Activated T-cell treated with anti-CD3 and anti-CD28 coated beads, Interleukin-2, amount 50 U/mL, for 72 hours (primary cell): ENCODE measurements around the gene LYSMD1. TPM values are rescaled to one million over a fixed set of nuclear protein-coding genes. Genes with fewer than 3 reads are reported as not detected.

ENCODE experiments used
- ATAC-seq, 2 donors: fragments of 150-1000 bp; cut with Tn5 transposase; replicated peaks in 1 of 2; 2 replicates each; pipeline ENCODE4 v1.10.0; 2021; ENCODE audit warnings: moderate library complexity in 2 of 2, mild to moderate bottlenecking in 1 of 2
- DNase-seq, 2 donors: peaks; one replicate each; pipeline ENCODE4 v3.0.0; 2021 to 2022; ENCODE audit warnings: mixed read lengths in 1 of 2
- H3K27ac Mint-ChIP-seq: one replicate; pipeline ENCODE4 v1.8.0; 2022; ENCODE audit warnings: mild to moderate bottlenecking, moderate library complexity, mixed read lengths
- H3K27me3 Mint-ChIP-seq: one replicate; pipeline ENCODE4 v1.8.0; 2022; ENCODE audit warnings: low read depth, mixed read lengths
- H3K36me3 Mint-ChIP-seq, 2 donors: one replicate each; pipeline ENCODE4 v1.8.0; 2022; ENCODE audit warnings: mixed read lengths in 2 of 2, mild to moderate bottlenecking in 1 of 2; ENCODE audit not compliant: insufficient read depth in 2 of 2
- H3K4me1 Mint-ChIP-seq: one replicate; pipeline ENCODE4 v1.8.0; 2022; ENCODE audit warnings: low read depth, mixed read lengths
- H3K4me3 Mint-ChIP-seq, 2 donors: one replicate each; pipeline ENCODE4 v1.8.0; 2022; ENCODE audit warnings: mild to moderate bottlenecking in 2 of 2, mixed read lengths in 2 of 2, moderate library complexity in 2 of 2
- H3K9me3 Mint-ChIP-seq, 2 donors: one replicate each; pipeline ENCODE4 v1.8.0; 2022; ENCODE audit warnings: mixed read lengths in 2 of 2
- total RNA-seq, 2 donors: library from RNA; stranded (reverse); gene quantifications; one replicate each; pipeline ENCODE4 v1.2.3, GENCODE V29; 2022

Gene LYSMD1
- total RNA-seq, 2 donors from 2014 or later, result 5.2 to 6.1 TPM

DNA sequence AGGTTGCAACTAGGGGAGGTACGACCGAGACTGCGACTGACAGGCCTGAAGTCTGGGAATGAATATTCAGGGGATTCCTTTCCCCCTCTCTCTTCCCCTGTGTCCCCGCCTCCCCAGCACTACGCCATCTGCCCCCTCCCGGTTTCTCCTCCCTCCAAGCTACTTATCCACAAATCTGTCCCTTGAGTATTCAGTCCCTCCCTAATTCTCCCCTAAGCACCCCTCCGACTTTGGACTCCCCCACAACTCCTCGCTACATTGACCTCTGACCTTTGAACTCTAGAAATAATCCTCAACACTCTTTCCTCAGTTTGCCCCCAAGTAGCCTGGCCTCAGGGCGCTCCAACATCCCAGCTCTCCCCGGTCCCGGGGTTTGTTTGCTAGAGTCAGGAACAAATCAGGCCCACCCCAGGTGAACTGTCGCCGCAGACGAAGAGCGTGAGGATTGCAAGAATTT is 393 bp downstream of the LYSMD1 start:
- H3K27me3 Mint-ChIP-seq, result no peaks in the 10 kb centered on the region
- H3K36me3 Mint-ChIP-seq, result peaks cover 9 to 20% of the 10 kb centered on the region in 2 donors
- H3K4me3 Mint-ChIP-seq, result peak overlapping the region; percentile 87 to 91
- H3K4me1 Mint-ChIP-seq, result peaks cover 66% of the 10 kb centered on the region
- DNase-seq, result peak; percentile 14 to 24
- peak; percentile 6 to 18 for ATAC-seq
- H3K9me3 Mint-ChIP-seq, result no peaks in the 10 kb centered on the region
- peak overlapping the region; percentile 94 for H3K27ac Mint-ChIP-seq

DNA sequence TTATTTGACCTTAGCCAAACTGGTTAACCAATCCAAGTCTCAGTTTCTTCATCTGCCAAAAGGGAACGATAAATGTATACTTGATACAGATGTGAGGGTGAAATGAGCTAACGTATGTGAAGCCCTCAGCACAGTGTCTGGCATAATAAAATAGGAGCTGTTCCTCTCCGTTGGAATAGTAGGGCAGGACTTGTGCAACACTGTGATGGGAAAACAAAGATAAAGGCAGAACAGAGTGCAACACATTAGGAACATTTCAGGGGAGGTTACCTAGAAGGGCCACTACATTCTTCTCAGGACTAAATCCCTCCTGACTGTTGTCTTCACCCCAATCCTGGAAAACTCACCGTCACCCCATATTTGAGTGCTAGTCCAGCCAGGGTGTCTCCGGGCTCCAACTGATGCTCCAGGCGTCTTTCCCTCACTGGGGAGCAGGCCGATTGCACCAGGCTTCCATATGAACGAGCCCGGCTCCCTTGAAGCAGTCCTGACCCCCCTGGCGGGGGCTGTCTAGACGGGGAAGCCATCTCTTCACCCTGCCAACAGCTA is 896 bp downstream of the LYSMD1 start:
- Mint-ChIP-seq H3K4me1 (peaks cover 71% of the 10 kb centered on the region), H3K9me3 (no peaks in the 10 kb centered on the region), H3K4me3 (peak overlapping the region; percentile 87 to 91), H3K36me3 (peaks cover 9 to 20% of the 10 kb centered on the region in 2 donors), H3K27ac (peak overlapping the region; percentile 94), H3K27me3 (no peaks in the 10 kb centered on the region)
- ATAC-seq (no peak), DNase-seq (no peak)

DNA sequence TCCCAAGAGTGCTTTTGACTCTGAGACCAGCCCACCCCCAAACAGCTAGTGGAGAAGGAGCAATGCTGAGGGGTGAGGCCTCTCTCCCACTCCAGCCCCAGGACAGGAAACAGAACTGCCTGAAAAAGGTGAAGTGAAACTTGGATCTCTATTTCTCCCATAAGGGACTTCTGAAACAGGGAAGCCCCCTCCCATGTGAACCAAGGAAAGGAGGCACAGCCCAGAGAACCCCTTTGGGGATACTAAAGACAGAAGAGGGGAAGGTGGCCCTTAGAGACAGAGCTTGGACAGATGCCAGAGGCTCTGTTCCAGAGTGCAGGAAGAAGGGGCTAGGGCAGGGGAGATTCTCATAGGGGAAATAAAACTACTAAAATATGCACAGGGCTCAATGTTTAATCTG is 6.3 kb downstream of the LYSMD1 start:
- no peak for ATAC-seq
- Mint-ChIP-seq H3K9me3 (no peaks in the 10 kb centered on the region), H3K27ac (peak overlapping the region; percentile 90), H3K27me3 (no peaks in the 10 kb centered on the region), H3K36me3 (peaks cover 14 to 20% of the 10 kb centered on the region in 2 donors), H3K4me1 (peaks cover 81% of the 10 kb centered on the region), H3K4me3 (peak overlapping the region; percentile 62 to 94)
- DNase-seq, result no peak

DNA sequence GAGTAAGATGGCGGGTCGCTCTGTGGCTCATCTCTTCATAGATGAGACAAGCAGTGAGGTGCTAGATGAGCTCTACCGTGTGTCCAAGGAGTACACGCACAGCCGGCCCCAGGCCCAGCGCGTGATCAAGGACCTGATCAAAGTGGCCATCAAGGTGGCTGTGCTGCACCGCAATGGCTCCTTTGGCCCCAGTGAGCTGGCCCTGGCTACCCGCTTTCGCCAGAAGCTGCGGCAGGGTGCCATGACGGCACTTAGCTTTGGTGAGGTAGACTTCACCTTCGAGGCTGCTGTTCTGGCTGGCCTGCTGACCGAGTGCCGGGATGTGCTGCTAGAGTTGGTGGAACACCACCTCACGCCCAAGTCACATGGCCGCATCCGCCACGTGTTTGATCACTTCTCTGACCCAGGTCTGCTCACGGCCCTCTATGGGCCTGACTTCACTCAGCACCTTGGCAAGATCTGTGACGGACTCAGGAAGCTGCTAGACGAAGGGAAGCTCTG is 6.9 kb downstream of the LYSMD1 start:
- Mint-ChIP-seq H3K4me1 (peaks cover 75% of the 10 kb centered on the region), H3K9me3 (no peaks in the 10 kb centered on the region), H3K4me3 (peak overlapping the region; percentile 94 to 99), H3K27ac (peak overlapping the region; percentile 99), H3K36me3 (peaks cover 14 to 20% of the 10 kb centered on the region in 2 donors), H3K27me3 (no peaks in the 10 kb centered on the region)
- DNase-seq (peak in 1 of 2 donors; percentile 23), ATAC-seq (no peak)

DNA sequence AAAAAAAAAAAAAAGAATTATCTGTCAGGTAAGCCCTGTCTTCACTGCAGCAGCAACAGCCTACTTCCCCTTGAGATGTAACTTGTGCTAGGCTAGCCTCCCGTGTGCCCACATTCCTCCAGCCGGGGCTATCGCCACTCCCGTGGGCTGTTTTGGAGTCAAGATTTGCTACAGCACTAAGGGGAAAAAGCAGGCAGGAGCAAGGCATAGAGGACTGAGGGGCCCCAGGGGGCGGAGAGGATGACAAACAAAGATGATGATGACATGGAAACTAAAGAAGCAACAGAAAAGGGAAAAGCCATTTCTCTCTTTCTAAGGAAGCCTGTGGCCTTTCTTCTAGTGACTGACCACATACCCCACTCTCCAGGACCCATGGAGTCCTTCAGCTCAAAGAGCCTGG is 7.4 kb downstream of the LYSMD1 start:
- peak overlapping the region; percentile 94 to 99 for H3K4me3 Mint-ChIP-seq
- peaks cover 75% of the 10 kb centered on the region for H3K4me1 Mint-ChIP-seq
- peaks cover 14 to 20% of the 10 kb centered on the region in 2 donors for H3K36me3 Mint-ChIP-seq
- peak; percentile 66 to 73 for DNase-seq
- ATAC-seq, result peak; percentile 43 to 50
- no peaks in the 10 kb centered on the region for H3K27me3 Mint-ChIP-seq
- no peaks in the 10 kb centered on the region for H3K9me3 Mint-ChIP-seq
- peak overlapping the region; percentile 99 for H3K27ac Mint-ChIP-seq

DNA sequence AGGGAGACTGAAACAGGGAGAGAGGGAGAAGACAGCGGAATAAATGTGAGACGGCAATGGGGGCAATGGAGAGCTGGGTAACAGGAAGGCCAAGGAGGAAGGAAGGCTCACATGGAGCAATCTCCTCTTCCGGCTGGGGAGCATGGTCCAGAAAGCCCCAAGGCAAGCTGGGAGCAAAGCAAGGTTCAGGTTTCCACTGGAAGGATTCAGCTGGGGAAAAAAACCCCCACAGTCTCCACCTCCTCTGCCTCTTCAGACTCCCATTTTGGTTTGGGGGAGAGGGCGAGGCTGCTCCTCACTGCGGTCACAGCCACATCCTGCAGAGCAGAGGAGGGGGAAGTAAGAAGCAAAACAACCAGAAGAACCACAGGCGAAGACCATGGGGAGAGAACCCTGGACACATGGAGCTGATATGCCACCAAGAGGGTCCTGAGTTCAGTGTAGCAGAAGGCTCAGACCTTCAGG is 8.6 kb downstream of the LYSMD1 start:
- H3K27ac Mint-ChIP-seq, result peak overlapping the region; percentile 99
- H3K36me3 Mint-ChIP-seq, result peaks cover 14 to 20% of the 10 kb centered on the region in 2 donors
- ATAC-seq (peak; percentile 54 to 59), DNase-seq (peak; percentile 73 to 79)
- H3K27me3 Mint-ChIP-seq, result no peaks in the 10 kb centered on the region
- no peaks in the 10 kb centered on the region for H3K9me3 Mint-ChIP-seq
- peak overlapping the region; percentile 94 to 99 for H3K4me3 Mint-ChIP-seq
- H3K4me1 Mint-ChIP-seq, result peaks cover 66% of the 10 kb centered on the region

DNA sequence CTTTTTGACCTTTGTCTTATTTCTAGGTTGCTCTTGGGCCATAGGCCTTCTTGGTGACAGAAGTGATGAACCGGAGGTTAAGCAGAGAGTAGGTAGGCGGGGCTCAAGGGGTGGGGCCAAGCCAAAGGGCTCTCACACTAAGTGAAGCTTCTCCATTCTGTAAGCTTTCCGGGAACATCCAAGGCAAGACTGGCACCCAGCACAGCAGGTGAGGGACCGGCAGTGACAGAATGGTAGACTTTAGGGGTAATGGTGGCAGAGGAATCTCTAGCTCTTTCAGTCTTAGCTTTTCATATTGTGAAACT is 9.2 kb downstream of the LYSMD1 start, which contains the start of gene TNFAIP8L2:
Gene TNFAIP8L2 (plus strand): TSS at position 135 of the 305 bp plus-strand sequence. CDS start 2,049 bp downstream, outside the sequence.
- peak within 1 kb of the TSS; percentile 94 to 99 for H3K4me3 Mint-ChIP-seq
- peak within 1 kb of the TSS; percentile 99 for H3K27ac Mint-ChIP-seq
- peaks cover 59% of the 10 kb centered on the region for H3K4me1 Mint-ChIP-seq
- H3K27me3 Mint-ChIP-seq, result no peaks in the 10 kb centered on the region
- no peaks in the 10 kb centered on the region for H3K9me3 Mint-ChIP-seq
- ATAC-seq, result peak; percentile 86
- peaks cover 14 to 20% of the 10 kb centered on the region in 2 donors for H3K36me3 Mint-ChIP-seq
- DNase-seq, result peak; percentile 83 to 90

DNA sequence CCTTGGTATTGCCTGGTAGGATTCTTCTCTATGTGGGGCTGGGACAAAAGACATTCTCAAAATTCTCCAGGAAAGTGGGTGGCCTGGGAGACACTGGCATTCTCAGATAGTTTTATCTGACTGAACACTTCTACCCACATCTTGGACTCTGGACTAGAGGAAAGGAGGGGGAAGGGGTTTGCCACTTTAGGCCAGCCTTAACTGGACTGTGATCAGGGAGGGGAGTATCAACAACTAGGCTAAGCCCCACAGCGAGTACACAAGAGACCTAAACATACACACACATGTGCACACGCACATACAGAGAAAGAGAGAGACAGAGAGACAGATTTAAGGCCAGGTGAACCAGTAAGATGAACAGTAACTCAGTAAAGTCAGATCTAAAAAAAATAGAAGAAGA is 18.0 kb downstream of the LYSMD1 start:
- DNase-seq (no peak), ATAC-seq (no peak)
- Mint-ChIP-seq H3K4me1 (peaks cover 17% of the 10 kb centered on the region), H3K27me3 (no peaks in the 10 kb centered on the region), H3K9me3 (no peaks in the 10 kb centered on the region), H3K36me3 (no peaks in the 10 kb centered on the region), H3K27ac (no peak overlapping the region), H3K4me3 (peak overlapping the region in 1 of 2 donors; percentile 45)

DNA sequence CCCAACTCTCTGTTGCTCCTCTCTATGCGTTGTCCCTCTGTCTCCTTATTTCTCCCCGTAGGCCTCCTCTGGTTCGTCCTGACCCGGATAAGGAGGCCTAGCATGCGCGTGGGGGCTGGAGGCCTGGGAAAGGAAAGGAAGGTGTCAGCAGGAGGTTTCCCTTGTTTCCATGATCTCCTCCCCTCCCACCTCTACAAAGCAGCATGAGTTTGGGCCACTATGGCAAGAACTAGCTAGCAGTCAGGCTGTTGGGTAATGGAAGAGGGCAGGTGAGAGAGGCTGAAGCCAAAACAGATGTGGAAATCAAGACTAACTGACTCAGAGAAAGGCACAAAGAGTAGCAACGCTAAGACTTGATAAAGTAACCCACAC is 18.6 kb downstream of the LYSMD1 start:
- Mint-ChIP-seq H3K4me3 (peak overlapping the region; percentile 84 to 94), H3K27me3 (no peaks in the 10 kb centered on the region), H3K27ac (no peak overlapping the region), H3K4me1 (peaks cover 17% of the 10 kb centered on the region), H3K9me3 (no peaks in the 10 kb centered on the region), H3K36me3 (no peaks in the 10 kb centered on the region)
- DNase-seq (no peak), ATAC-seq (no peak)

DNA sequence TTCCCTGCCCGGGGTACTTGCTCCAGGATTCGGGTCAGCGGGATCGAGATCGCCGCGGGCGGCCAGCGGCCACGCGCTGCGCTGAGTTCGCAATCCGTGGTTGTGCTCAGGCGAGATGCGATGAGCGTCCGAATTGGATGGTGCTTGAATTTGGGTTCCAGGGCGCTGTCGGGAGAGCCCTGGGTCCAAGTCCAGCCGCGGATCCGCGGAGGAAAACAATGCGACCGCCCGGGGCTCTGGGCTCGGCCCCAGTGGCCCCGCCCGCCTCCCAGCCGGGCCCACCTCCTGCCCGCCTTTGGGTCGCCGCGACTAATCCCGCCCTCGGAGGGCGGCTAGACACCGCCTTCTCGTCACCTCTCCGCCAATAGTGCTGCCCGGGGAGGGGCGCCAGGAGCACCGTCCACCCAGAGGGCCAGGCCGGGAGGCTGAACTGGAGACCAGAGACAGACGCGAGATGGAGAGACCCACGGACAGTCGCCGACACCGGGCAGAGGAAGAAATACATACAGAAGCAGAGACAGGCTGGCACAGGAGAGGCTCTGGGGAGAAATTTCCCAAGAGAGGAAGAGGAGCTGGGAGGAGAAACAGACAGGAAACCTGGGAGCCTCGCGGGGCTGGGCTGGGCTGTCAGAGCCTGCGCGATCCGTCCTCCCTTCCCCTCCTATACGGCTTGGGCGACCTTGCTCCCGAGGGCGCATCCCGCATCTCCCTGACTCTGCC is 19.1 kb downstream of the LYSMD1 start, which contains the start of gene SEMA6C:
Gene SEMA6C (minus strand): TSS at position 220 of the 720 bp plus-strand sequence. CDS start 4,010 bp downstream, outside the sequence.
- H3K4me1 Mint-ChIP-seq, result peaks cover 17% of the 10 kb centered on the region
- H3K4me3 Mint-ChIP-seq, result peak within 1 kb of the TSS; percentile 84 to 94
- peak within 1 kb of the TSS; percentile 4 for H3K27ac Mint-ChIP-seq
- H3K27me3 Mint-ChIP-seq, result no peaks in the 10 kb centered on the region
- peak; percentile 99 to 100 for ATAC-seq
- DNase-seq, result peak; percentile 93 to 95
- no peaks in the 10 kb centered on the region for H3K36me3 Mint-ChIP-seq
- H3K9me3 Mint-ChIP-seq, result no peaks in the 10 kb centered on the region

DNA sequence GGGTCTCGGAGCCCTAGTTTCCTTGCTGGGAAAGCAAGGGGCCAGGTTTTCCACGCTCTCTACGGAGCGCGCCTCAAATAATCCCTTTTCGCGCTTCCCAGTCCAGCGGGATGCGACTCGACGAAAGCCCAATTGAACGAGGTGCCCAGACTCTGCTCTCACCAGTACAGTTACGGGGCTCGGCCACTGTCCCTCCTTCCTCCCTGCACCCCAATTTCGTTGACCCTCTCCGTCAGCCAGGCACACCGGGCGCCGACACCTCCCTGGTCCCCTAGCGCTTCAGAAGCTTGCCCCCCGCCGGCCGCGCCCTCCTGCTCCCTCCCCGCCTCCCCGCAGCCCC is 19.7 kb downstream of the LYSMD1 start:
- no peak overlapping the region for H3K27ac Mint-ChIP-seq
- peak; percentile 7 to 25 for ATAC-seq
- no peaks in the 10 kb centered on the region for H3K27me3 Mint-ChIP-seq
- H3K36me3 Mint-ChIP-seq, result no peaks in the 10 kb centered on the region
- no peaks in the 10 kb centered on the region for H3K9me3 Mint-ChIP-seq
- DNase-seq, result no peak
- peak overlapping the region; percentile 84 to 94 for H3K4me3 Mint-ChIP-seq
- H3K4me1 Mint-ChIP-seq, result peaks cover 17% of the 10 kb centered on the region

DNA sequence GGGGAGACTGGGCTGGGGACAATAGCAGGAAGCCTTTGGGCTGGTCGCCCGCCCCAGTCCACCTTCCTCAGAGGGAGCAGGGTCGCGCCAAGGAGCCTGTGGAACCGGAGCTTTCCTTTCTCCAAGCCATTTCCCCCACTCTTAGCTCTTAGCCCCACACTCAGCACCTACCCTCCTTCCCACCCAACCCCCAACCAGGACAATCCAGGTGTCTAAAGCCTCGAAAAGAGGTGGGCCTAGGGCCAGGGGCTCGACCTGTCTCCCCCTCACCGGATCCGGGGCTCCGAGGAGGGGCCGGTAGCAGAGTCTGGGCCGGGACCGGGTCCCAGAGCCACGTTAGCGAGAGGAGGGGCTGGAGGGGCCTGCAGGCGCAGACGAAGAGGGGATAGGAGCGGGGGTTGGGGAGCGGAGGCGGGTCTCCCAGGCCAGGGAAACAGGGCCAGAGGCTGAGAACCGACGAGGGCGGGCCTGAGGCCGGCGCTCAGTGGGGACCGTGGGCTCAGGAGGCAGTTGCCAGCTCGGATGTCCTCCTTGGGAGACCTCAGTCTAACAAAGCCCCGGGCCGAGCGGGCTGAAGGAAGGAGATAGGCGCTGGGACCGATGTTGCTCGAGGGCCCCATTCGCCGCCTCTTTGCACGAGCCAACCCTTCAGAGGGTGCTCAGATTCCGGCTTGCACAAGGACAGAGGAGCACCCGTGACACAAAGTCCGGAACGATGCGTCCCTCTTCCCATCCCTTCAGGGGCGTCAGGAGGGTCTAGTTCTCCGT is 20.2 kb downstream of the LYSMD1 start:
- no peaks in the 10 kb centered on the region for H3K9me3 Mint-ChIP-seq
- no peaks in the 10 kb centered on the region for H3K27me3 Mint-ChIP-seq
- DNase-seq (peak in 1 of 2 donors; percentile 37), ATAC-seq (no peak)
- no peaks in the 10 kb centered on the region for H3K36me3 Mint-ChIP-seq
- peak overlapping the region; percentile 84 to 94 for H3K4me3 Mint-ChIP-seq
- H3K27ac Mint-ChIP-seq, result no peak overlapping the region
- H3K4me1 Mint-ChIP-seq, result peaks cover 17% of the 10 kb centered on the region
